CD14-positive monocyte (primary cell): Measurements from ENCODE around the gene RALGAPA2. TPM values are rescaled to one million over a fixed set of nuclear protein-coding genes. Genes with fewer than 3 reads are reported as not detected.

Experiments used
- DNase-seq, 3 donors: peaks; one replicate each; pipeline ENCODE4 v3.0.0-alpha.2; 2011 to 2022
- H2AFZ ChIP-seq: 2 replicates; pipeline ENCODE4 v1.6.0; 2012; ENCODE audit warnings: mild to moderate bottlenecking, low read depth, low read length, inconsistent platforms; ENCODE audit not compliant: insufficient read depth, poor library complexity, severe bottlenecking
- H3K27ac ChIP-seq, 2 donors: 1 replicate in 1 of 2; 2 replicates in 1 of 2; pipeline ENCODE4 v1.5.1; 2012 to 2013; ENCODE audit warnings: low read length in 2 of 2, control low read depth in 1 of 2, inconsistent platforms in 1 of 2, low read depth in 1 of 2, mild to moderate bottlenecking in 1 of 2
- H3K27me3 ChIP-seq, 2 donors: one replicate each; pipeline versions ENCODE4 v1.6.0 to v1.6.1; 2011 to 2013; ENCODE audit warnings: low read length in 2 of 2; ENCODE audit not compliant: control insufficient read depth in 2 of 2, insufficient read depth in 2 of 2
- H3K36me3 ChIP-seq, 2 donors: replicated peaks in 1 of 2; 1 replicate in 1 of 2; 2 replicates in 1 of 2; pipeline versions ENCODE4 v1.5.1 to v1.6.1; 2012 to 2013; ENCODE audit warnings: low read length in 2 of 2, control low read depth in 1 of 2, inconsistent platforms in 1 of 2, mild to moderate bottlenecking in 1 of 2; ENCODE audit not compliant: insufficient read depth in 2 of 2, control insufficient read depth in 1 of 2
- H3K4me1 ChIP-seq, 2 donors: 1 replicate in 1 of 2; 2 replicates in 1 of 2; pipeline versions ENCODE4 v1.5.1 to v1.6.1; 2012 to 2013; ENCODE audit warnings: low read length in 2 of 2, control low read depth in 1 of 2, inconsistent platforms in 1 of 2, mild to moderate bottlenecking in 1 of 2, moderate library complexity in 1 of 2; ENCODE audit not compliant: insufficient read depth in 2 of 2, control insufficient read depth in 1 of 2
- H3K4me2 ChIP-seq: replicated peaks from 2 replicates; pipeline ENCODE3; 2012; ENCODE audit warnings: low read length, moderate library complexity, mild to moderate bottlenecking; ENCODE audit not compliant: poor library complexity, severe bottlenecking; ENCODE audit errors: extremely low read depth
- H3K4me3 ChIP-seq, 3 experiments: fragments of 200-600 bp in 1 of 3; sonication (generic) in 1 of 3; replicated peaks in 1 of 3; 1 replicate in 2 of 3; 2 replicates in 1 of 3; pipeline ENCODE4 v1.5.1; 2011 to 2013; ENCODE audit warnings: low read length in 3 of 3, mild to moderate bottlenecking in 3 of 3, control low read depth in 2 of 3, low read depth in 2 of 3, inconsistent platforms in 1 of 3, moderate library complexity in 1 of 3
- H3K79me2 ChIP-seq: 2 replicates; pipeline ENCODE4 v1.6.0; 2012; ENCODE audit warnings: mild to moderate bottlenecking, control low read depth, inconsistent platforms, low read length, moderate library complexity; ENCODE audit not compliant: insufficient read depth
- H3K9ac ChIP-seq: 2 replicates; pipeline ENCODE4 v1.6.0; 2017; ENCODE audit warnings: low read length, mild to moderate bottlenecking; ENCODE audit not compliant: insufficient read depth, poor library complexity, severe bottlenecking
- H3K9me3 ChIP-seq, 2 donors: replicated peaks in 1 of 2; 1 replicate in 1 of 2; 2 replicates in 1 of 2; pipeline versions ENCODE4 v1.5.1 to v1.6.1; 2012 to 2013; ENCODE audit warnings: low read length in 2 of 2, control low read depth in 1 of 2; ENCODE audit not compliant: control insufficient read depth in 1 of 2, insufficient read depth in 1 of 2
- H4K20me1 ChIP-seq: 2 replicates; pipeline ENCODE4 v1.6.0; 2012; ENCODE audit warnings: mild to moderate bottlenecking, low read length, control low read depth, moderate library complexity; ENCODE audit not compliant: insufficient read depth
- H3K27ac Mint-ChIP-seq, 7 donors: one replicate each; pipeline ENCODE4 v1.8.0; 2020; ENCODE audit warnings: mild to moderate bottlenecking in 7 of 7, mixed read lengths in 7 of 7, moderate library complexity in 6 of 7, inconsistent platforms in 2 of 7
- H3K27me3 Mint-ChIP-seq, 3 donors: one replicate each; pipeline ENCODE4 v1.8.0; 2021 to 2022; ENCODE audit warnings: low read depth in 3 of 3, mild to moderate bottlenecking in 3 of 3, mixed read lengths in 3 of 3, moderate library complexity in 3 of 3, inconsistent platforms in 1 of 3
- H3K36me3 Mint-ChIP-seq, 2 donors: one replicate each; pipeline ENCODE4 v1.8.0; 2020; ENCODE audit warnings: mixed read lengths in 2 of 2, inconsistent platforms in 1 of 2, mild to moderate bottlenecking in 1 of 2
- H3K4me1 Mint-ChIP-seq: one replicate; pipeline ENCODE4 v1.8.0; 2020; ENCODE audit warnings: mild to moderate bottlenecking, mixed read lengths
- H3K4me3 Mint-ChIP-seq, 2 donors: one replicate each; pipeline ENCODE4 v1.8.0; 2020; ENCODE audit warnings: mild to moderate bottlenecking in 2 of 2, mixed read lengths in 2 of 2, moderate library complexity in 1 of 2
- H3K9me3 Mint-ChIP-seq, 7 donors: one replicate each; pipeline ENCODE4 v1.8.0; 2020 to 2022; ENCODE audit warnings: mixed read lengths in 7 of 7, mild to moderate bottlenecking in 6 of 7, moderate library complexity in 6 of 7, inconsistent platforms in 2 of 7
- WGBS: methylation state at CpG from one replicate; pipeline ENCODE4 v1.1.5; 2013; ENCODE audit warnings: missing lambda C conversion rate; ENCODE audit not compliant: insufficient coverage; 5-methylcytosine and 5-hydroxymethylcytosine counted together
- intact Hi-C, 2 donors: fragments of 100-400 bp; cut with micrococcal nuclease; formaldehyde crosslinking; loops; one replicate each; pipeline versions ENCODE4 v1.15.0 to v1.15.1; 2023
- polyA plus RNA-seq, 3 donors: library from polyadenylated mRNA; depleted of rRNA in 1 of 3; unstranded in 2 of 3; stranded (reverse) in 1 of 3; fragments of 300-500 nt in 2 of 3; fragments of >200 nt in 1 of 3; fragmentation: Illumina TruSeq in 2 of 3; gene quantifications; 1 replicate in 2 of 3; 2 replicates in 1 of 3; pipeline ENCODE4 v1.2.3, GENCODE V29; 2012 to 2021
- TF ChIP-seq, protein P1 (sequence below): fragments of 200-600 bp; IDR thresholded peaks from one replicate; pipeline ENCODE4 v1.8.0; 2022; ENCODE audit warnings: antibody characterized with exemption, mild to moderate bottlenecking

Gene RALGAPA2
- polyA plus RNA-seq, 3 donors, result 6.2 to 13.0 (median 8.9) TPM

DNA sequence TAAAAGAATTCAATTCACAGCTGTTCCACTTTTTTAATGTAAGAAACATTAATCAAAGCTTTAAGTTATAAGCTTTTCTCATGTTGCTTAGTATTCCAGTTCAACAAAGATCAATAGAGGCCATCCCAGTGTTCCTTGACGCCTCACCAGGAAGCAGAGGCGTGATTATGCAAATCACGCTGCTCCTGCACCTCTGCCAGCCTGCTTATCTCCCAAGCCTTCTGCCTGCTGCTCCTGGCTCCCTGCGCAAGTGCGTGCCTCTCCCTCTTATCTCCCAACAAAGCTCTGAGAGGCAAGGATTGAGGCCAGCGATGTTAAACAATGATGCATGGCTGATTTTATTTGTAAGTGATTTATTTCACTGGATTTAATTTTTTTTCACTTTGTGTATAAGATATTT, 301.8 kb downstream of the RALGAPA2 start:
- Mint-ChIP-seq H3K4me1 (no peaks in the 10 kb centered on the region), H3K36me3 (peaks cover 47 to 60% of the 10 kb centered on the region in 2 donors), H3K27ac (no peak overlapping the region), H3K27me3 (no peaks in the 10 kb centered on the region), H3K4me3 (no peak overlapping the region), H3K9me3 (no peaks in the 10 kb centered on the region)
- Histone ChIP-seq H2AFZ (no peak overlapping the region), H3K4me3 (no peak overlapping the region), H3K27me3 (no peaks in the 10 kb centered on the region), H3K4me1 (no peaks in the 10 kb centered on the region), H3K27ac (no peak overlapping the region), H3K4me2 (no peak overlapping the region), H3K9ac (no peak overlapping the region), H3K36me3 (peaks cover 10 to 67% of the 10 kb centered on the region in 2 donors), H4K20me1 (no peaks in the 10 kb centered on the region), H3K79me2 (no peaks in the 10 kb centered on the region), H3K9me3 (no peaks in the 10 kb centered on the region)
- intact Hi-C loops, result no loop called here
- 79% methylated on average over 3 of the region's 6 CpGs for WGBS
- no peak for DNase-seq
- TF ChIP-seq, protein P1, sequence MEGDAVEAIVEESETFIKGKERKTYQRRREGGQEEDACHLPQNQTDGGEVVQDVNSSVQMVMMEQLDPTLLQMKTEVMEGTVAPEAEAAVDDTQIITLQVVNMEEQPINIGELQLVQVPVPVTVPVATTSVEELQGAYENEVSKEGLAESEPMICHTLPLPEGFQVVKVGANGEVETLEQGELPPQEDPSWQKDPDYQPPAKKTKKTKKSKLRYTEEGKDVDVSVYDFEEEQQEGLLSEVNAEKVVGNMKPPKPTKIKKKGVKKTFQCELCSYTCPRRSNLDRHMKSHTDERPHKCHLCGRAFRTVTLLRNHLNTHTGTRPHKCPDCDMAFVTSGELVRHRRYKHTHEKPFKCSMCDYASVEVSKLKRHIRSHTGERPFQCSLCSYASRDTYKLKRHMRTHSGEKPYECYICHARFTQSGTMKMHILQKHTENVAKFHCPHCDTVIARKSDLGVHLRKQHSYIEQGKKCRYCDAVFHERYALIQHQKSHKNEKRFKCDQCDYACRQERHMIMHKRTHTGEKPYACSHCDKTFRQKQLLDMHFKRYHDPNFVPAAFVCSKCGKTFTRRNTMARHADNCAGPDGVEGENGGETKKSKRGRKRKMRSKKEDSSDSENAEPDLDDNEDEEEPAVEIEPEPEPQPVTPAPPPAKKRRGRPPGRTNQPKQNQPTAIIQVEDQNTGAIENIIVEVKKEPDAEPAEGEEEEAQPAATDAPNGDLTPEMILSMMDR, result no peak

DNA sequence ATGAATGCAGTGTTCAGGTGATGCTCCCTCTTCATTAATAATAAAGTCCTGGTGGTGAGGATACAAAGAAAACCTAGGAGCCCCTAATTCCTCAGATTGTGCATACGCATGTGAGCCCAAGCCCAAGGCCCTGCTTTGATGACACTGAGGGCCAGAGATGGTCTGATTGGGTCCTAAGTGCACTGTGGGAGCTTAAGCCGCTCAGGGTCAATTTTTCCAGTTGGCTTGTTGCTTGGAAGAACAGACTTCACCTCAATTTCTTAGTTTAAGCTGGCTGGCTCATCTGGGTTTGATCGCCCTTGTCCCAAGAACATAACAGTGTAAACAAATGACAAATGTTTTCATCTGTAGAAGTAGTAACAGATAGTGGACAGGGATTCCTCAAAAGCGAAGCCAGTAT, 303.1 kb downstream of the RALGAPA2 start:
- H3K4me1 Mint-ChIP-seq, result no peaks in the 10 kb centered on the region
- H3K79me2 ChIP-seq, result no peaks in the 10 kb centered on the region
- no peaks in the 10 kb centered on the region for H3K9me3 Mint-ChIP-seq
- H3K9me3 ChIP-seq, result no peaks in the 10 kb centered on the region
- H3K36me3 Mint-ChIP-seq, result peaks cover 56 to 68% of the 10 kb centered on the region in 2 donors
- H2AFZ ChIP-seq, result no peak overlapping the region
- no peak overlapping the region for H3K4me2 ChIP-seq
- H4K20me1 ChIP-seq, result no peaks in the 10 kb centered on the region
- H3K27ac ChIP-seq, result no peak overlapping the region
- peaks cover 12 to 80% of the 10 kb centered on the region in 2 donors for H3K36me3 ChIP-seq
- H3K27ac Mint-ChIP-seq, result no peak overlapping the region
- no peak for DNase-seq
- no peaks in the 10 kb centered on the region for H3K27me3 ChIP-seq
- H3K27me3 Mint-ChIP-seq, result no peaks in the 10 kb centered on the region
- 92% methylated on average over 2 of the region's 4 CpGs for WGBS
- TF ChIP-seq, protein P1, result no peak
- no peaks in the 10 kb centered on the region for H3K4me1 ChIP-seq
- intact Hi-C loops, result loop anchor here in 1 of 2 donors (10.0 kb wide), 1 partner anchor 325 kb away; no protein-coding TSS in a partner anchor
- H3K4me3 Mint-ChIP-seq, result no peak overlapping the region
- no peak overlapping the region for H3K9ac ChIP-seq
- no peak overlapping the region for H3K4me3 ChIP-seq
